Measurements from ENCODE around the gene DNPH1. TPM values are rescaled to one million over a fixed set of nuclear protein-coding genes. Genes with fewer than 3 reads are reported as not detected.

Gene DNPH1, protein sequence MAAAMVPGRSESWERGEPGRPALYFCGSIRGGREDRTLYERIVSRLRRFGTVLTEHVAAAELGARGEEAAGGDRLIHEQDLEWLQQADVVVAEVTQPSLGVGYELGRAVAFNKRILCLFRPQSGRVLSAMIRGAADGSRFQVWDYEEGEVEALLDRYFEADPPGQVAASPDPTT
- total RNA-seq (34.3 and 37.7 TPM in 2 replicates), polyA plus RNA-seq (120 and 131 TPM in 2 replicates), polyA minus RNA-seq (17.8 and 20.9 TPM in 2 replicates), Bru-seq, nascent RNA (percentile 52 among the genes with signal in this experiment), BruChase-seq, experiment 1, labeled RNA remaining after a 6-hour chase (percentile 52 among the genes with signal in this experiment), BruChase-seq, experiment 2, labeled RNA remaining after a 2-hour chase (percentile 39 among the genes with signal in this experiment)
- polyA plus RNA-seq (2011; cell fraction: cytosol; rRNA removed) = 65.8 and 81.7 TPM in 2 replicates
- 22.2 and 25.2 TPM in 2 replicates for polyA plus RNA-seq (2011; cell fraction: nucleus; rRNA removed)
- polyA plus RNA-seq (2012) = 30.6 and 50.9 TPM in 2 replicates
- 58.5 TPM for polyA minus RNA-seq (2011; cell fraction: cytosol; rRNA and poly(A)+ RNA removed)
- polyA minus RNA-seq (2011; cell fraction: nucleus; rRNA and poly(A)+ RNA removed) = 5.5 and 6.8 TPM in 2 replicates
- long read RNA-seq, transcript DNPH1-202 (3 exons, 796 nt) = minor isoform, 24 of 249 reads
- long read RNA-seq, transcript DNPH1-201 (4 exons, 657 nt) = major isoform, 214 of 249 reads
- long read RNA-seq, partial matches to known transcripts = 3 of 249 reads
- long read RNA-seq, other reads (novel, unspliced or antisense) = 4 of 249 reads

DNA sequence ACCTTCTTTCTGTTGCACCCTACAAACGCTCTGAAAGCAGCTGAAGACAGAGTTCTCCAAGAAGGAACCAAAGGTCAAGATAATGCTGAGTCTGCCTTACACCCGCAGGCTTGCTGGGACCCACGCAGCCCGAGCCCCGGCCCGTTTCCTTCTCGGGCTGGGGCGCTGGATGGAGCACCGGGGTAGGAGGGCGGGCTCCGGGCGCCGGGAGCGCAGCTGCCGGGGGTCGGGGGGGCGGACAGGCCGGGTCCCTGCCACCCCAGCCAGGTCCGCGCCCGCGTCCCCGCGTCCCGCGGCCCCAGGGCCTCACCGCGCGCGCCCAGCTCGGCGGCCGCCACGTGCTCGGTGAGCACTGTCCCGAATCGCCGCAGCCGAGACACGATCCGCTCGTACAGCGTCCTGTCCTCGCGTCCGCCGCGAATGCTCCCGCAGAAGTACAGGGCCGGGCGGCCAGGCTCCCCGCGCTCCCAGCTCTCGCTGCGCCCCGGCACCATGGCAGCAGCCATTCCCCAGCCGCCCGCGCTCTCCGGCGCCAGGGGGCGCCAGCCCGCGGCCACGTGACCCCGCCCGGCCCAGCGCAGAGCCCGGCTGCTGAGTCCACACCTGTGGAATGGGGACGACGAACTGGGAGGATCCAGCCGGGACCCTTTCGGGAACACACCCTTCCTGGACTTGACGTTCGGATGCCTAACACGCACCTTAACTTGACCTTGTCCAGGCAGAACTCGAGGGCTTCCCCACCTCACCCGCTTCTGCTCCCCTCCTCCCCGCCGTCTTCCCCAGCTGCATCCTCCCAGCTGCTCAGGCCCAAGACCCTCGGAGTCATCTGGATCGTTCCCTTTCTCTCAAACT, at the start of gene DNPH1:
DNPH1 (minus strand) TSS at position 531 of the 852 bp plus-strand sequence; CDS start at position 506, 25 bp downstream.
- Histone ChIP-seq H3K4me2 (ENCODE audit: insufficient read depth, low read length) (peak within 1 kb of the TSS; percentile 94), H3K9ac (replicated peaks; ENCODE audit: extremely low read depth, insufficient read depth, low read length) (peak within 1 kb of the TSS; percentile 75), H3K36me3 (ENCODE audit: control insufficient read depth in 2 of 2, extremely low read depth in 1 of 2, insufficient read depth in 2 of 2, low read length in 2 of 2) (no peaks in the 10 kb centered on the region), H4K20me1 (replicated peaks; ENCODE audit: control insufficient read depth, extremely low read depth, insufficient read depth, low read length) (no peaks in the 10 kb centered on the region), H3K4me1 (ENCODE audit: control insufficient read depth, extremely low read depth, insufficient read depth, low read length) (peaks cover 6% of the 10 kb centered on the region), H3K4me3 (replicated peaks in 1 of 3; ENCODE audit: insufficient read depth in 1 of 3, low read depth in 1 of 3, low read length in 3 of 3) (peak within 1 kb of the TSS; percentile 54 to 76 (median 71)), H3K27ac (ENCODE audit: insufficient read depth, low read depth, low read length) (peak within 1 kb of the TSS; percentile 30), H3K27me3 (ENCODE audit: control insufficient read depth in 2 of 2, insufficient read depth in 2 of 2, low read length in 2 of 2) (peaks cover 6 to 10% of the 10 kb centered on the region in 2 experiments), H2AFZ (ENCODE audit: low read depth, low read length) (peak within 1 kb of the TSS; percentile 87), H3K9me3 (replicated peaks; ENCODE audit: control insufficient read depth, insufficient read depth, low read length) (no peaks in the 10 kb centered on the region), H3K9me1 (replicated peaks; ENCODE audit: control insufficient read depth, extremely low read depth, insufficient read depth, low read length) (no peaks in the 10 kb centered on the region), H3K79me2 (ENCODE audit: control insufficient read depth, insufficient read depth, low read length) (peaks cover 3% of the 10 kb centered on the region)
- ChIA-PET POLR2A (no interaction called here), CTCF (interaction anchor here (0.6 to 2.6 kb wide), 55 partner anchors 9 to 850 kb away, joined by 3 to 27 read pairs (median 5); partner anchors contain the start of genes CRIP3, CUL9, LRRC73 and SRF)
- dilution Hi-C loops (cut with MboI; ENCODE audit: extremely low pct_ligation_motif_present, low sequenced_read_pairs) = no loop called here
- peak; percentile 70 for DNase-seq (ENCODE audit: low read depth, low spot score)
- intact Hi-C loops (cut with micrococcal nuclease) = loop anchor here (1.0 kb wide), 2 partner anchors 56 to 105 kb away; no protein-coding TSS in a partner anchor
- no TSS peak for BruUV-seq (replicated peaks)
- TF ChIP-seq MYC (IDR thresholded peaks at IDR 0.05; ENCODE audit: low read depth, low read length) = no peak
- TF ChIP-seq POLR2A (IDR thresholded peaks at IDR 0.05; ENCODE audit: low read depth, low read length) = peak; percentile 77
- TF ChIP-seq EZH2 (IDR thresholded peaks at IDR 0.05; ENCODE audit: borderline replicate concordance, low read depth, low read length, severe bottlenecking) = no peak
- peak; percentile 87 for TF ChIP-seq POLR2AphosphoS5 (IDR thresholded peaks at IDR 0.05; ENCODE audit: insufficient read depth, low read depth, low read length)
- TF ChIP-seq GATA2 (IDR thresholded peaks at IDR 0.05; ENCODE audit: insufficient read depth, insufficient read length, low read depth, low read length) = no peak
- TF ChIP-seq, protein P1, sequence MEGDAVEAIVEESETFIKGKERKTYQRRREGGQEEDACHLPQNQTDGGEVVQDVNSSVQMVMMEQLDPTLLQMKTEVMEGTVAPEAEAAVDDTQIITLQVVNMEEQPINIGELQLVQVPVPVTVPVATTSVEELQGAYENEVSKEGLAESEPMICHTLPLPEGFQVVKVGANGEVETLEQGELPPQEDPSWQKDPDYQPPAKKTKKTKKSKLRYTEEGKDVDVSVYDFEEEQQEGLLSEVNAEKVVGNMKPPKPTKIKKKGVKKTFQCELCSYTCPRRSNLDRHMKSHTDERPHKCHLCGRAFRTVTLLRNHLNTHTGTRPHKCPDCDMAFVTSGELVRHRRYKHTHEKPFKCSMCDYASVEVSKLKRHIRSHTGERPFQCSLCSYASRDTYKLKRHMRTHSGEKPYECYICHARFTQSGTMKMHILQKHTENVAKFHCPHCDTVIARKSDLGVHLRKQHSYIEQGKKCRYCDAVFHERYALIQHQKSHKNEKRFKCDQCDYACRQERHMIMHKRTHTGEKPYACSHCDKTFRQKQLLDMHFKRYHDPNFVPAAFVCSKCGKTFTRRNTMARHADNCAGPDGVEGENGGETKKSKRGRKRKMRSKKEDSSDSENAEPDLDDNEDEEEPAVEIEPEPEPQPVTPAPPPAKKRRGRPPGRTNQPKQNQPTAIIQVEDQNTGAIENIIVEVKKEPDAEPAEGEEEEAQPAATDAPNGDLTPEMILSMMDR (IDR thresholded peaks at IDR 0.05; ENCODE audit: extremely low read depth in 1 of 2, insufficient read depth in 1 of 2, low read depth in 1 of 2, low read length in 2 of 2) = peak; percentile 80 to 92
- no peak for TF ChIP-seq JUN (IDR thresholded peaks at IDR 0.05; ENCODE audit: borderline replicate concordance, insufficient read depth, insufficient read length, low read depth)
- TF ChIP-seq, protein P2, sequence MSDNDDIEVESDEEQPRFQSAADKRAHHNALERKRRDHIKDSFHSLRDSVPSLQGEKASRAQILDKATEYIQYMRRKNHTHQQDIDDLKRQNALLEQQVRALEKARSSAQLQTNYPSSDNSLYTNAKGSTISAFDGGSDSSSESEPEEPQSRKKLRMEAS (IDR thresholded peaks at IDR 0.05; ENCODE audit: insufficient read depth, insufficient read length) = peak; percentile 54
- peak; percentile 64 for FAIRE-seq
